Loucy (cell line): Measurements from ENCODE around the gene PYROXD2.

ENCODE experiments used
- H2AFZ ChIP-seq: fragments of 200-600 bp; sonication (generic); 2 replicates; pipeline ENCODE4 v1.6.0; 2016; ENCODE audit warnings: antibody characterized with exemption, mild to moderate bottlenecking, low read length, moderate library complexity
- H3F3A ChIP-seq: fragments of 200-600 bp; 2 replicates; pipeline ENCODE4 v1.6.0; 2016; ENCODE audit warnings: antibody characterized with exemption, low read depth, mild to moderate bottlenecking
- H3K27me3 ChIP-seq: fragments of 200-600 bp; sonication (generic); 2 replicates; pipeline ENCODE4 v1.6.1; 2014; ENCODE audit warnings: low read length, mild to moderate bottlenecking; ENCODE audit not compliant: insufficient read depth, poor library complexity, severe bottlenecking
- H3K36me3 ChIP-seq: fragments of 200-600 bp; sonication (generic); 2 replicates; pipeline ENCODE4 v1.6.1; 2016; ENCODE audit warnings: low read length; ENCODE audit not compliant: insufficient read depth
- H3K4me1 ChIP-seq: fragments of 200-600 bp; sonication (generic); 2 replicates; pipeline ENCODE4 v1.5.1; 2014; ENCODE audit warnings: low read length, mild to moderate bottlenecking; ENCODE audit not compliant: insufficient read depth, poor library complexity, severe bottlenecking
- H3K4me2 ChIP-seq: fragments of 200-600 bp; sonication (generic); 2 replicates; pipeline ENCODE4 v1.6.0; 2014; ENCODE audit warnings: antibody characterized with exemption, low read length, low read depth, mild to moderate bottlenecking; ENCODE audit not compliant: poor library complexity, severe bottlenecking
- H3K4me3 ChIP-seq: fragments of 200-600 bp; sonication (generic); 2 replicates; pipeline ENCODE4 v1.5.1; 2014; ENCODE audit warnings: low read length, mild to moderate bottlenecking, mixed read lengths; ENCODE audit not compliant: poor library complexity, severe bottlenecking
- H3K79me2 ChIP-seq: fragments of 200-600 bp; sonication (generic); 2 replicates; pipeline ENCODE4 v1.6.1; 2014; ENCODE audit warnings: low read length; ENCODE audit not compliant: insufficient read depth
- H3K9ac ChIP-seq: fragments of 200-600 bp; sonication (generic); 2 replicates; pipeline ENCODE4 v1.6.0; 2014; ENCODE audit warnings: mild to moderate bottlenecking, low read depth, low read length, moderate library complexity; ENCODE audit not compliant: poor library complexity, severe bottlenecking
- H3K9me2 ChIP-seq: fragments of 200-600 bp; sonication (generic); replicated peaks from 2 replicates; pipeline ENCODE4 v1.6.1; 2016; ENCODE audit warnings: low read depth, low read length, mixed read lengths
- H3K9me3 ChIP-seq: fragments of 200-600 bp; sonication (generic); 2 replicates; pipeline ENCODE4 v1.6.1; 2014; ENCODE audit warnings: mild to moderate bottlenecking, antibody characterized with exemption, low read length, low read depth; ENCODE audit not compliant: insufficient read depth
- H4K20me1 ChIP-seq: fragments of 200-600 bp; sonication (generic); 2 replicates; pipeline ENCODE4 v1.6.0; 2014; ENCODE audit warnings: antibody characterized with exemption, low read length, mild to moderate bottlenecking; ENCODE audit not compliant: insufficient read depth, poor library complexity, severe bottlenecking
- EZH2phosphoT487 ChIP-seq: fragments of 200-600 bp; IDR thresholded peaks from 2 replicates; pipeline ENCODE4 v1.6.1; 2018; ENCODE audit warnings: antibody characterized with exemption, mild to moderate bottlenecking, moderate library complexity, borderline replicate concordance
- TF ChIP-seq, protein P1 (sequence below): fragments of 200-600 bp; sonication (generic); conservative IDR thresholded peaks from 2 replicates; pipeline ENCODE4 v1.5.1; 2014; ENCODE audit warnings: mild to moderate bottlenecking, antibody characterized with exemption, low read length

Gene PYROXD2

DNA sequence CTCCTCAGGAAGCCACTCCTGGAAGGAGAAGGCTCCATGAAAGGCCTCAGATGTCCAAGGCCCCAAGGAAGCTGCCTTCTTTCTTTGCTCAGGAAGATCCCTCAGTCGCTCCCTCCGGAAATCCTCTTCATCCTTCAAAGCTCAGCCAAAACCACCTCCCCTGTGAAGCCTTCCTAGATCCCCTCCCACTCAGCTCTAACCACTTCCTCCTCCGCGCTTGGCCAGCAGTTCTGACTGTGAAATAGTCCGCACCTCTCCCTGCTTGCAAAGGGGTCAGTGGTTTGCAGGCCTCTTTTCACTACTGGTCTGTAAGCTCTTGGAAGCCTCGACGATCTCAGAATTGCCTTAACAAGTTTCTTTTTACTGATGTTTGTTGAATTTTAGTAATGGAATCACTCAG, 23.9 kb downstream of the PYROXD2 start:
- no peaks in the 10 kb centered on the region for H3K36me3 ChIP-seq
- H3K9ac ChIP-seq, result no peak overlapping the region
- no peak overlapping the region for H3K4me3 ChIP-seq
- H3K9me2 ChIP-seq, result no peaks in the 10 kb centered on the region
- no peak overlapping the region for H2AFZ ChIP-seq
- no peaks in the 10 kb centered on the region for H3F3A ChIP-seq
- peak overlapping the region; percentile 38 for H3K4me2 ChIP-seq
- TF ChIP-seq, protein P1, sequence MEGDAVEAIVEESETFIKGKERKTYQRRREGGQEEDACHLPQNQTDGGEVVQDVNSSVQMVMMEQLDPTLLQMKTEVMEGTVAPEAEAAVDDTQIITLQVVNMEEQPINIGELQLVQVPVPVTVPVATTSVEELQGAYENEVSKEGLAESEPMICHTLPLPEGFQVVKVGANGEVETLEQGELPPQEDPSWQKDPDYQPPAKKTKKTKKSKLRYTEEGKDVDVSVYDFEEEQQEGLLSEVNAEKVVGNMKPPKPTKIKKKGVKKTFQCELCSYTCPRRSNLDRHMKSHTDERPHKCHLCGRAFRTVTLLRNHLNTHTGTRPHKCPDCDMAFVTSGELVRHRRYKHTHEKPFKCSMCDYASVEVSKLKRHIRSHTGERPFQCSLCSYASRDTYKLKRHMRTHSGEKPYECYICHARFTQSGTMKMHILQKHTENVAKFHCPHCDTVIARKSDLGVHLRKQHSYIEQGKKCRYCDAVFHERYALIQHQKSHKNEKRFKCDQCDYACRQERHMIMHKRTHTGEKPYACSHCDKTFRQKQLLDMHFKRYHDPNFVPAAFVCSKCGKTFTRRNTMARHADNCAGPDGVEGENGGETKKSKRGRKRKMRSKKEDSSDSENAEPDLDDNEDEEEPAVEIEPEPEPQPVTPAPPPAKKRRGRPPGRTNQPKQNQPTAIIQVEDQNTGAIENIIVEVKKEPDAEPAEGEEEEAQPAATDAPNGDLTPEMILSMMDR, result no peak
- no peak for TF ChIP-seq EZH2phosphoT487
- H3K4me1 ChIP-seq, result no peaks in the 10 kb centered on the region
- no peaks in the 10 kb centered on the region for H3K79me2 ChIP-seq
- no peaks in the 10 kb centered on the region for H3K27me3 ChIP-seq
- H4K20me1 ChIP-seq, result no peaks in the 10 kb centered on the region
- no peaks in the 10 kb centered on the region for H3K9me3 ChIP-seq

- Histone ChIP-seq H3K9me2 (no peaks in the 10 kb centered on the region), H3K27me3 (no peaks in the 10 kb centered on the region), H2AFZ (no peak overlapping the region), H3K4me1 (no peaks in the 10 kb centered on the region), H4K20me1 (no peaks in the 10 kb centered on the region), H3F3A (no peaks in the 10 kb centered on the region), H3K9ac (no peak overlapping the region), H3K36me3 (no peaks in the 10 kb centered on the region), H3K9me3 (no peaks in the 10 kb centered on the region), H3K79me2 (no peaks in the 10 kb centered on the region), H3K4me2 (peak overlapping the region; percentile 38), H3K4me3 (no peak overlapping the region)
- TF ChIP-seq, protein P1, result no peak
Observed at GRCh38 chr10:98390406-98390805, 24.6 kb downstream of the PYROXD2 start.

- H4K20me1 ChIP-seq, result no peaks in the 10 kb centered on the region
- H3F3A ChIP-seq, result no peaks in the 10 kb centered on the region
- no peak for TF ChIP-seq EZH2phosphoT487
- TF ChIP-seq, protein P1, result no peak
- no peaks in the 10 kb centered on the region for H3K9me3 ChIP-seq
- H3K79me2 ChIP-seq, result no peaks in the 10 kb centered on the region
- H3K9ac ChIP-seq, result no peak overlapping the region
- H3K27me3 ChIP-seq, result no peaks in the 10 kb centered on the region
- H3K4me2 ChIP-seq, result no peak overlapping the region
- H3K36me3 ChIP-seq, result no peaks in the 10 kb centered on the region
- H2AFZ ChIP-seq, result no peak overlapping the region
- H3K4me1 ChIP-seq, result no peaks in the 10 kb centered on the region
- H3K9me2 ChIP-seq, result no peaks in the 10 kb centered on the region
- H3K4me3 ChIP-seq, result no peak overlapping the region
Observed at GRCh38 chr10:98389398-98389797, 25.6 kb downstream of the PYROXD2 start.
